Activated CD4-positive, alpha-beta T cell treated with anti-CD3 and anti-CD28 coated beads, Interleukin-2, amount 10 ng/mL, durations not matched to agents 7 days and 5 days (primary cell): ENCODE results near the gene TWIST2. TPM values are rescaled to one million over a fixed set of nuclear protein-coding genes. Genes with fewer than 3 reads are reported as not detected.

ENCODE experiments used
- CTCF ChIA-PET: fragments of 350-600 bp; sonication (Branson Sonifier 250); formaldehyde crosslinking; loops from one replicate; lab custom pipeline; 2021; ENCODE audit warnings: antibody characterized with exemption; lab: Charles Lee
- POLR2A ChIA-PET: fragments of 350-600 bp; sonication (Branson Sonifier 250); formaldehyde crosslinking; loops from one replicate; lab custom pipeline; 2021; ENCODE audit warnings: antibody characterized with exemption; lab: Charles Lee
- DNase-seq: peaks from one replicate; pipeline ENCODE4 v3.0.0-alpha.2; 2020
- H3K27ac Mint-ChIP-seq: one replicate; pipeline ENCODE4 v1.8.0; 2021; ENCODE audit warnings: mild to moderate bottlenecking, moderate library complexity, mixed read lengths
- H3K27me3 Mint-ChIP-seq: one replicate; pipeline ENCODE4 v1.8.0; 2021; ENCODE audit warnings: mixed read lengths
- H3K36me3 Mint-ChIP-seq: one replicate; pipeline ENCODE4 v1.8.0; 2021; ENCODE audit warnings: low read depth, mixed read lengths
- H3K4me1 Mint-ChIP-seq: one replicate; pipeline ENCODE4 v1.8.0; 2021; ENCODE audit warnings: mixed read lengths
- H3K4me3 Mint-ChIP-seq: one replicate; pipeline ENCODE4 v1.8.0; 2021; ENCODE audit warnings: mild to moderate bottlenecking, moderate library complexity, mixed read lengths
- H3K9me3 Mint-ChIP-seq: one replicate; pipeline ENCODE4 v1.8.0; 2021; ENCODE audit warnings: mixed read lengths
- total RNA-seq, 2 experiments: library from RNA; stranded (reverse); gene quantifications; one replicate each; pipeline ENCODE4 v1.2.3, GENCODE V29; 2021

The TWIST2 gene
- total RNA-seq, 2 experiments from 2014 or later: not detected

DNA sequence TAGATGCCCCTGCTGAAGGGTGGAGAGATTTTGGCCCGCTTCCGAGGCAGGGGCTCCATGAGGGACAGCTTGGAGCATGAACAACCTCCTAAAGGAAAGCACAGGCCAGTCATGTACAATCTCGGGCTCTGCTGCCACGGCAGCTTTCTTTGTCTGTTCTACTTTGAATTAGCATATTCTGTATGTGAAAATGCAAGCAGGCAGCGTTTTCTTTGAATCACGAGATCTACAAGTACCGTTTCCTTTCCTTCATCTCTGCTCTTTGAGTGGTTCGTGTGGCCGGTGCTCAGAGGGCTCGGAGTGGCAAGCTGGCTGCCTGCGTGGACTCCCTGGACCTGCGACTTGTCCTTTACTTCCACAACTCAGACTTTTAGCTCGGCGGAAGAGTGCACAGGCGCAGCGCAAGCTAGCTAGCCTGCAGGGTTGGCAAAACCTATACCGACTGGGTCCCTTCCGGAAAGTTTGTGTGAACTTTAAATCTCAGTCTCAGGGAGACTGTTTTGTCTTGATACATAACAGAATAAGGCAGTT is 6.9 kb downstream of the TWIST2 start:
- H3K27ac Mint-ChIP-seq: no peak overlapping the region
- H3K4me1 Mint-ChIP-seq: no peaks in the 10 kb centered on the region
- H3K27me3 Mint-ChIP-seq: peaks cover 28% of the 10 kb centered on the region
- ChIA-PET CTCF (no interaction called here), POLR2A (no interaction called here)
- no peak for DNase-seq
- no peaks in the 10 kb centered on the region for H3K9me3 Mint-ChIP-seq
- no peak overlapping the region for H3K4me3 Mint-ChIP-seq
- H3K36me3 Mint-ChIP-seq: no peaks in the 10 kb centered on the region

- H3K4me3 Mint-ChIP-seq: no peak overlapping the region
- no peaks in the 10 kb centered on the region for H3K9me3 Mint-ChIP-seq
- peaks cover 22% of the 10 kb centered on the region for H3K27me3 Mint-ChIP-seq
- ChIA-PET POLR2A (no interaction called here), CTCF (no interaction called here)
- H3K4me1 Mint-ChIP-seq: no peaks in the 10 kb centered on the region
- DNase-seq: no peak
- no peaks in the 10 kb centered on the region for H3K36me3 Mint-ChIP-seq
- H3K27ac Mint-ChIP-seq: no peak overlapping the region
These were observed 7.4 kb downstream of the TWIST2 start for GRCh38 chr2:238855299-238855698.

DNA sequence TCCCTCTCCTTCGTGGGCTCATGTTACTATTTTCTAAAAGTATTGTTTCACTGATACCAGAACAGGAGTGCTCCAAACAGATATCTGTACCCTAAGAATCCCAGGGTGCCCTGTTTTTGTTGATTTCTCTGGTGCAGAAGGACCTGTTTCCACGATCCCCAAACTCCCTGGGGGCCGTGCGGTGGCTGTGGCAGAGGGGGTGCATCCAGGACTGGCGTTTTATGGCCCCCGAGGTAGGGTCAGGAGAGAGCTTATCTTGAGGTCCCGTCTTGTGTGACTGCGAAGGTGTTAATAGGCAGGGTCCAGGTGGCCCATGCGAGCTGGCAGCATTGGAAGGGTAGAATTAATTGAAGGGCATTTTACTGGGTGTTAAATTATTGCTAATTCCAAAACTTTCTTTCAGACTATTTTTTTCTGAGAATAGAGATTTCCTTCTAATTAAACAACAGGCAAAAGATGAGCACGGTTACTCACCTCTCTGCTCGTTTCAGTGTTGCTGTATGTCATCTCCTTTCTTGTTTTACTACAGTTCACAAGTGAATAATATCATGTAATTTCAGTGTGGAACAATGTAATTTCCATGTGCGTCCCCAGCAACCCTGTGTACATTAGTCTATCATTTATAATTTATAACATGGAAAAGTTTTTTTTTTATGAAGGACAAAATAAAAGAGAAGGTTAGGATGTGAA is 8.2 kb downstream of the TWIST2 start:
- no peak overlapping the region for H3K4me3 Mint-ChIP-seq
- ChIA-PET CTCF (no interaction called here), POLR2A (no interaction called here)
- H3K4me1 Mint-ChIP-seq: no peaks in the 10 kb centered on the region
- H3K27me3 Mint-ChIP-seq: peaks cover 17% of the 10 kb centered on the region
- DNase-seq: no peak
- no peak overlapping the region for H3K27ac Mint-ChIP-seq
- H3K36me3 Mint-ChIP-seq: no peaks in the 10 kb centered on the region
- H3K9me3 Mint-ChIP-seq: no peaks in the 10 kb centered on the region

DNA sequence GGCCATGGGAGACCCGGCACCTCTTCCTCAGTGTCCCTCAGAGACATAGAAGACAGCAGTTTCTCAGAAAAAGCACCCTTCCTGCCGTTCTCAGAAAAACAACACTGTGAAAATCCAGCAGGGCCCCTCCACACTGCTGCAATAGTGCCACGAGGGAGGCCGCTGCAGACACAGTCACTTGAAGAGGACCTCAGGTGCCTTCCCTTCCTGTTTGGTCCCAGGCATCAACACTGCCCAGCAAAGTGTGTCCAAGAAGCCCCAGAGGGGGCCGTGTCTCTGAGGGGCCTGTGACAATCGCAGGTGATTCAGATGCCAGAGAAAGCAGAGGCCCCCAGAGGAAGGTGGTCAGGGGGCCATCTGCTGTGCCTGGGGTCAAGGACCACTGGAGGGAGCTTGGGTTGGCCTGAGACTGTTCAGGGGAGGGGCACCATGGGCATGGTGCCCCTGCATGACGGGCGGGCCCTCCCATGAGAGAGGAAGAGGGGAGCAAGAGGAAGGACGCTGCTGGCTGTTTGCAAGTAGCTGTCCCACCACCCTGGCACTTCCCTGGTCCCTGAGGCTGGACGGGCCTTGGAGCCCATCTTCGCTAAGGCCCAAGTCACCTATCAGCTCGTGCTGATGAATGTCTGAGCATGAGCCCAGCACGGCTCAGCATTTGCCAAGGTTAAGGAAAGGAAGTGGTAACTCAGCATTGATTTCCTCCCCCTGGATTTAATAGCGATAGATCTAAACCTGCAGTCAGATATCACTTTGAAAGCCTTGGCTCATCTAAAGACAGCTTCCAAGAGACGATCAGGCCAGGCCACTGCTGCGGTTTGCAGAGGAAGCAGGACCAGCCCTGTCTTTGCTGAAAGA is 9.1 kb downstream of the TWIST2 start:
- ChIA-PET CTCF (interaction anchor here (1.1 kb wide), 1 partner anchor 9 kb away, joined by 3 read pairs; no protein-coding TSS in a partner anchor), POLR2A (no interaction called here)
- H3K4me1 Mint-ChIP-seq: no peaks in the 10 kb centered on the region
- H3K27ac Mint-ChIP-seq: no peak overlapping the region
- peaks cover 8% of the 10 kb centered on the region for H3K27me3 Mint-ChIP-seq
- H3K4me3 Mint-ChIP-seq: no peak overlapping the region
- no peak for DNase-seq
- no peaks in the 10 kb centered on the region for H3K9me3 Mint-ChIP-seq
- no peaks in the 10 kb centered on the region for H3K36me3 Mint-ChIP-seq

DNA sequence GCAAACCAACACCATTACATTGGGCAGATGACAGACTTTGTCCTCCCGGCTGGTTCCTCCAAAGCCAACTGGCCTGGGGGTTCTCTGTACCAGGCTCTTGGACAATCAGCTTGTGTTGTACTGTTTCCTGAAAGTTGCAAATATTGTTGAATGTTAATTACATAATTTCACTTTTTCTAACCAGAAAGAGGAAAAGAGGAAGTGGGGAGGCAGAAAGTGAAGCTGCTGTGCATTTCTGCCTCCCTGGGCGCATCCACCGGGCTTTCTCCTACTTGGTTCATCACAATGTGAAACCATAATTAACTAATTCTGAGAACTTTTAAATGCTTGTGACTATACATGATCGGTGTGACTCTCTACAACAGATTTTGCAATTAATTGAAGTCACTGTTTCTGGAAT is 10.1 kb downstream of the TWIST2 start:
- Mint-ChIP-seq H3K27me3 (peaks cover 8% of the 10 kb centered on the region), H3K4me1 (no peaks in the 10 kb centered on the region), H3K36me3 (no peaks in the 10 kb centered on the region), H3K4me3 (no peak overlapping the region), H3K9me3 (no peaks in the 10 kb centered on the region), H3K27ac (no peak overlapping the region)
- no peak for DNase-seq
- CTCF ChIA-PET: interaction anchor here (0.6 to 1.1 kb wide), 2 partner anchors 10 to 143 kb away, joined by 3 to 5 read pairs; no protein-coding TSS in a partner anchor
- POLR2A ChIA-PET: no interaction called here

DNA sequence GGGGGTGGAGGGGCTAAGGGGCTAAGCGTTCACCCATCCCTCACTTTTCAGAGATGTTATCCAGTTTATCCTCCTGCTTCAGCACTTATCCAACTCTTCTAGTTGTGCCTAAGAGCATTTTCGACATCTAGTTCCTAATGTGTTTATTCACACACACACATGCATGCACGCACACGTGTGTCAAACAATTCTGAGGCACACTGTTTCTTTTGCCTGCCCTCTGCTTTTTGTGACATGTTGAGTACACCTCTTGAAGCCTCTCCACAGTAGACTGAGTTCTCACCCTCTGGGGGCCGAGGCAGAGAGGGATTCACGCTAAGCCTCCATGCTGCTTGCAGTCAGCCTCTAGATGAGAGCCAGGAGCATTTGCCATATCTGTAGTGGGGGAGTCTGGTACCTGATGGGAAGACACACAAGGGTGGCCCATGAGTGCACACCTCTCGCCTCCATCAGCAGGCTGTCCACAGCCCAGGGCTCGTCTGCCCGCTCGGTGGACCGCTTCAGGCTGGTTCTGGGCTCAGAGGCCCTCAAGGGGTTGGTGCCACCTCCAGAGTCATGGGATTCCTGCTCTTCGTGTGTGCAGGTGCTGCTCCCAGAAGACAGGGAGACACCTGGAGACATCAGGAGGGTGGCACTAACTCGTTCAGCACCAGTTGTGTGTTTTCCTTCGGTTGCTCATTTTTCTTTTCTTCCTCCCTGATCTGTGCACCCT is 11.9 kb downstream of the TWIST2 start:
- CTCF ChIA-PET: interaction anchor here (0.6 kb wide), 1 partner anchor 203 kb away, joined by 4 read pairs; no protein-coding TSS in a partner anchor
- POLR2A ChIA-PET: no interaction called here
- Mint-ChIP-seq H3K36me3 (no peaks in the 10 kb centered on the region), H3K27ac (no peak overlapping the region), H3K9me3 (no peaks in the 10 kb centered on the region), H3K4me1 (no peaks in the 10 kb centered on the region), H3K27me3 (peaks cover 2% of the 10 kb centered on the region), H3K4me3 (no peak overlapping the region)
- no peak for DNase-seq

DNA sequence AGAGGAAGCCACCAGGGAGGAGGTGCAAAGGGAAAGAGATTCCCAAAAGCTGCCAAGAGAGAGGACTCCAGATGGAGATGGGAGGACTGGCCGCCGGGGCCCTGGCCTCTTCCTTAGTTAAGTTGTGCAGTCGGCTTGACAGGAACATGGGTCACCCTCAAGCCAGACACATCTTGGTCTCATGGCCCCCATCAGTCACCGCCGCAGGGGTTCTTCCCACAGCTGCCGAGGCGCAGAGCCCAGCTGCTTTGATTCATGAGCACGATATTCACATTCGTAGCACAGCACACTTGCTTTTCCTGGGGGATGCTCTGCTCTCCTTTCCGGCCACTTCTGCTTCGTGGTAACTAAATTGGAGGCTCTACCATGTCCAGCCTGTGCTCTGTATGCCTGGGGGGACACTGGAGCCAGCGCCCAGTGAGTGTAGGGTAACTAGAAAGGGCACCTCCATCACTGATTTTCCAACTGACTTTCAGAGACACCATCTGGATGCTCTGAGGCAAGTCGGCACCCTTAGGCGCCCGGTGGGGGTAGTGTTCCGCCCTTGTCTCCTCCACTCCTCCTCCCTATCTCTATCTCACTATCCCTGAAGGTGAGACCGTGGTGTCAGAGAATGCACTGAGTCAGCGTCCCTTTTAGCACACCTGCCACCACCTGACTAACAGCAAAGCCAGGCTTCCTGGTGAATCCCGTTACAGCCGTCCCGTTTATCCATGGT is 13.3 kb downstream of the TWIST2 start:
- ChIA-PET CTCF (no interaction called here), POLR2A (no interaction called here)
- no peak for DNase-seq
- Mint-ChIP-seq H3K27me3 (no peaks in the 10 kb centered on the region), H3K4me1 (no peaks in the 10 kb centered on the region), H3K36me3 (no peaks in the 10 kb centered on the region), H3K9me3 (no peaks in the 10 kb centered on the region), H3K4me3 (no peak overlapping the region), H3K27ac (no peak overlapping the region)

GRCh38 chr2:238861766-238862315 is 14.0 kb downstream of the TWIST2 start:
- no peaks in the 10 kb centered on the region for H3K36me3 Mint-ChIP-seq
- CTCF ChIA-PET: no interaction called here
- H3K27me3 Mint-ChIP-seq: no peaks in the 10 kb centered on the region
- POLR2A ChIA-PET: no interaction called here
- H3K4me3 Mint-ChIP-seq: no peak overlapping the region
- H3K9me3 Mint-ChIP-seq: no peaks in the 10 kb centered on the region
- no peak overlapping the region for H3K27ac Mint-ChIP-seq
- no peaks in the 10 kb centered on the region for H3K4me1 Mint-ChIP-seq
- no peak for DNase-seq

- no peak for DNase-seq
- H3K36me3 Mint-ChIP-seq: no peaks in the 10 kb centered on the region
- H3K9me3 Mint-ChIP-seq: no peaks in the 10 kb centered on the region
- no peaks in the 10 kb centered on the region for H3K4me1 Mint-ChIP-seq
- H3K27me3 Mint-ChIP-seq: no peaks in the 10 kb centered on the region
- CTCF ChIA-PET: no interaction called here
- POLR2A ChIA-PET: no interaction called here
- no peak overlapping the region for H3K27ac Mint-ChIP-seq
- no peak overlapping the region for H3K4me3 Mint-ChIP-seq
These were observed 14.8 kb downstream of the TWIST2 start for GRCh38 chr2:238862701-238863100.

GRCh38 chr2:238863231-238863630 is 15.3 kb downstream of the TWIST2 start:
- CTCF ChIA-PET: no interaction called here
- Mint-ChIP-seq H3K27me3 (no peaks in the 10 kb centered on the region), H3K27ac (no peak overlapping the region), H3K9me3 (no peaks in the 10 kb centered on the region), H3K4me1 (no peaks in the 10 kb centered on the region), H3K4me3 (no peak overlapping the region), H3K36me3 (no peaks in the 10 kb centered on the region)
- no peak for DNase-seq
- POLR2A ChIA-PET: no interaction called here

DNA sequence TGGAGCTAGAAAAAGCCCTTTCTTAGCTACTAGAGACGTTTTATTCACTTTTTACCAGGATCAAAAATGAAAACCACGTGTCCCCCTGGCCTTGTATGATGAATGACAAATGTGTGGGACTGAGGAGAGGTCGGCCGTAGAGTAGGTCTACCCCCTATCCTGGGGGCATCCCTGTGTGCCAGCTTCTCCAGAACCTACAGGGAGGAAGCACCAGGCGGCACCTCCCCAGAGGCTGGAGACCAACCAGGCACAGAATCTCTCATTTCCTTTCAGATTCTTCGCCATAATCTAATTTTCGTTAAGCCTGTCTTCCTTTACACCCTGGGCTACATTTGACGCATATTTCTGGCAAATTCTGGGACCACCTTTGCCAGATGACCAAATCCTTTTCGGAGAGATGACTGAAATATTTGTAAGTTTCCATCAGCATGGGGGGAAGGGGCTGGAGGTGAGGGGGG is 15.9 kb downstream of the TWIST2 start:
- no peak for DNase-seq
- no peaks in the 10 kb centered on the region for H3K4me1 Mint-ChIP-seq
- no peaks in the 10 kb centered on the region for H3K36me3 Mint-ChIP-seq
- no peaks in the 10 kb centered on the region for H3K9me3 Mint-ChIP-seq
- ChIA-PET CTCF (no interaction called here), POLR2A (no interaction called here)
- H3K27ac Mint-ChIP-seq: no peak overlapping the region
- H3K27me3 Mint-ChIP-seq: no peaks in the 10 kb centered on the region
- H3K4me3 Mint-ChIP-seq: no peak overlapping the region
